DND-41 (cell line): ENCODE data around the gene AP1M2.

Source experiments
- ATAC-seq: fragments of 200-7000 bp; cut with Tn5 transposase; 3 replicates; pipeline ENCODE4 v1.9.1; 2021; ENCODE audit warnings: low read depth; ENCODE audit not compliant: insufficient read depth
- DNase-seq: peaks from one replicate; pipeline ENCODE4 v3.0.0-alpha.2; 2020
- H2AFZ ChIP-seq: 2 replicates; pipeline ENCODE4 v1.6.0; 2012; ENCODE audit warnings: low read depth, low read length
- H3K27ac ChIP-seq: 2 replicates; pipeline ENCODE4 v1.5.1; 2012; ENCODE audit warnings: low read length, inconsistent platforms
- H3K27me3 ChIP-seq: fragments of 200-600 bp; sonication (generic); 2 replicates; pipeline ENCODE4 v1.6.0; 2012; ENCODE audit warnings: low read length, mild to moderate bottlenecking, inconsistent platforms; ENCODE audit not compliant: insufficient read depth, poor library complexity
- H3K36me3 ChIP-seq: 2 replicates; pipeline ENCODE4 v1.5.1; 2012; ENCODE audit warnings: low read length, inconsistent platforms; ENCODE audit not compliant: insufficient read depth
- H3K4me1 ChIP-seq: 2 replicates; pipeline ENCODE4 v1.5.1; 2012; ENCODE audit warnings: mild to moderate bottlenecking, low read length; ENCODE audit not compliant: insufficient read depth
- H3K4me2 ChIP-seq: 2 replicates; pipeline ENCODE4 v1.6.0; 2012; ENCODE audit warnings: mild to moderate bottlenecking, moderate library complexity, low read length, inconsistent platforms; ENCODE audit not compliant: insufficient read depth
- H3K4me3 ChIP-seq, 2 experiments: fragments of 200-600 bp in 1 of 2; shearing (Covaris generic) in 1 of 2; 2 replicates each; pipeline ENCODE4 v1.5.1; 2012 to 2016; ENCODE audit warnings: inconsistent platforms in 2 of 2, low read length in 2 of 2, mild to moderate bottlenecking in 2 of 2, low read depth in 1 of 2, moderate library complexity in 1 of 2
- H3K79me2 ChIP-seq: 2 replicates; pipeline ENCODE4 v1.6.0; 2012; ENCODE audit warnings: low read length, inconsistent platforms; ENCODE audit not compliant: insufficient read depth
- H3K9ac ChIP-seq: 2 replicates; pipeline ENCODE4 v1.6.0; 2012; ENCODE audit warnings: low read depth, mild to moderate bottlenecking, inconsistent platforms, low read length, moderate library complexity
- H3K9me3 ChIP-seq: 2 replicates; pipeline ENCODE4 v1.5.1; 2012; ENCODE audit warnings: low read length, moderate library complexity, mild to moderate bottlenecking, inconsistent platforms; ENCODE audit not compliant: insufficient read depth, severe bottlenecking
- H4K20me1 ChIP-seq: 2 replicates; pipeline ENCODE4 v1.6.0; 2012; ENCODE audit warnings: low read length; ENCODE audit not compliant: insufficient read depth
- CTCF ChIP-seq: IDR thresholded peaks from 2 replicates; pipeline ENCODE4 v1.5.1; 2012; ENCODE audit warnings: borderline replicate concordance, low read length, moderate library complexity, mild to moderate bottlenecking; ENCODE audit not compliant: poor library complexity, severe bottlenecking; ENCODE audit errors: extremely low read depth
- EZH2 ChIP-seq: IDR thresholded peaks from 3 replicates; pipeline ENCODE4 v1.6.1; 2012; ENCODE audit warnings: borderline replicate concordance, low read depth, mild to moderate bottlenecking, moderate library complexity, low read length, inconsistent platforms; ENCODE audit not compliant: severe bottlenecking

Gene AP1M2

DNA sequence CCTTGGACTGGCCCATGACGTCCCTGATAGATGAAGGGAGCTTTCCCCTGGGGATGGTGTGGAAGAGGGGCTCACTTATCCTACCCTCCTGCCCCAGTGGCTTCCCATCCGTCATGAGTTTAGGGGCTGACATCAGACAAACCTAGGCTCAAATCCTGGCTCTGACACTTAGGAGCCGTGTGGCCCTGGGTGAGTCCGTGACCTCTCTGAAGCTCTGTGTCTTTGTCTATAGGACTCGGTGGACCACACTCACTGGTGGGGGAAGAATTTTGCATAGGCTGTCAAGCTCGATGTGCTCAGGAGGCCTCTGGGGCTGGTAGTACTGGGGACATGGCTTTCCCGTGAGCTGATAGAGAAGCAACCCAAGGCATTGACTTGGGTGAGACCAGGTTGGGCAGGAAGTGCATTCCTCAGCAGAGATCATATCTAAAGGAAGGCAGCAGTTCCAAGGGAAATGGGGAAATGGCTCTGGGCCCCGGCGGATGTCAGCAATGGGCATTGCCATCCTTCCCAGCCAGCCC lies 17.4 kb upstream of the AP1M2 start:
- Histone ChIP-seq H3K9me3 (no peaks in the 10 kb centered on the region), H3K4me3 (no peak overlapping the region), H3K79me2 (peaks cover 50% of the 10 kb centered on the region), H4K20me1 (peaks cover 13% of the 10 kb centered on the region), H3K9ac (peak overlapping the region; percentile 85; the same call in 1 of the 2 replicates), H2AFZ (no peak overlapping the region), H3K27ac (peak overlapping the region; percentile 85), H3K27me3 (no peaks in the 10 kb centered on the region), H3K4me2 (peak overlapping the region; percentile 14; the same call in 1 of the 2 replicates), H3K36me3 (peaks cover 3% of the 10 kb centered on the region; the same call in 1 of the 2 replicates), H3K4me1 (peaks cover 26% of the 10 kb centered on the region)
- ATAC-seq (no peak), DNase-seq (no peak)
- TF ChIP-seq CTCF (no peak), EZH2 (no peak)

DNA sequence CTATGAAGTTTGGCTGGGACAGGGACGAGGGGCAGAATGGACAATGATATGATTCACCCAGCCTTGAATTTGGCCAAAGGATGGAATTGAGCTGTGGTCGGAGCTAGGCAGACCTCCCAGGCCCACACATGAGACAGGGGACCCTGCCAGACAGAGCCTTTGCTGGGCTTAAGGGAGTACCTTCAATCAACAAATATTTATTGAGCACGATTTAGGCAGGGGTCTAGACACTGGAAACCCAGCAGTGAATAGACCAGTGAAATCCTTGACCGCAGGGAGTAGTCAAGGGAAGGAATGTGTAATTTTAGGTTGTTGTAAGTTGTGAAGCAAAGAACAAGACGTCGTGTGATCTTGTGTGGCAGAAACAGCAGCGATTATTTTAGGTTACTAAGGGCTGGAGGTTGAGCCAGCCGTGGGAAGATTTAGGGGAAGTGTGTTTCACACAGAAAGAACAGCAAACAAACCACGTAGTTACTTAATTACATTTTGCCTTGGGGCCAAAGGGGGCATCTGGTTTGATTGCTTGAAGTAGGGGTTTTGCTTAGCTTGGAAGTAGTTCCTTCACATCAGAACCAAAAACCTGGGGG lies 16.9 kb upstream of the AP1M2 start:
- ATAC-seq, result no peak
- Histone ChIP-seq H2AFZ (no peak overlapping the region), H3K9ac (peak overlapping the region; percentile 85), H3K36me3 (peaks cover 3% of the 10 kb centered on the region; the same call in 1 of the 2 replicates), H3K27ac (peak overlapping the region; percentile 85), H3K4me1 (peaks cover 26% of the 10 kb centered on the region), H4K20me1 (peaks cover 13% of the 10 kb centered on the region), H3K27me3 (no peaks in the 10 kb centered on the region), H3K4me3 (peak overlapping the region in 1 of 2 experiments; percentile 72; a peak in 2 of 4 replicates), H3K79me2 (peaks cover 48% of the 10 kb centered on the region), H3K9me3 (no peaks in the 10 kb centered on the region), H3K4me2 (peak overlapping the region; percentile 76)
- TF ChIP-seq CTCF, result no peak
- no peak for TF ChIP-seq EZH2
- peak; percentile 22 for DNase-seq

DNA sequence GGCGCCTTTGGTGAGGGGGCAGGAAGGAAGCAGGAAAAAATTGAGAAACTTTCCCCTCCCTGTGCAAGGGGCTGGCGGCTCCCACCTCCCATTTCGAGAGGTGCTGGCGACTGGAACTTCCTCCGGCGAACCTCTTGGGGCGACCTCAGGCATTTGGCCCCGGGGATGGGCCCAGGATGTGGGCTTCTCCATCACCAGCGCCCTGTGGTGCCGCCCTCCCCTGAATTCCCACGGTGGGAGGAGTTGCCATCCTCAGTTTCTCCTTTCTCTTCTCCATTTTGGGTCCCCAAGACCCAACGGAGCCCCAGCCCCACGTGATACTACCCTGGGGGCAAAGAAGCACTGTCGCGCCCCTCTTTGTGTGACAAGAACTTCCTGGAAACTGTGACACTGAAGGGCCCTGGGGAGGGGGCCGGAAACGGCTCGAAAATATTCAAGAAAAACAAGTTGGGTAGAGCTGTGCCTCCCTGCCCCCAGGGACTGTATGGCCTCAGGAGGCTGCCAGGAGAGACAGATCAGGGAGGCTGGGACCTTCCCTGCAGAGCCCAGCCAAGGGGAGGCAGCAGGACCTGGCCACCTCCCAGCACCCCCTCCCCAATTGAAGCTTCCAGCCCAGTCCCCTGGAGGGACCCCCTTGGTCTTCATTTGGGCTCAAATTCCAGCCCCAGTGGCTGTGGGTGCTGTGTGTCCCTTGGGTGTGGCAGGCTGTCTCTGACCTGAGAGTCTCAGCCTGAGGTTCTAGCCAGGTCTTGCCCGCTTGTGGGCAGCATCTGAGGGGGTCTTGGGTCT lies 16.2 kb upstream of the AP1M2 start:
- TF ChIP-seq CTCF (peak; percentile 26), EZH2 (no peak)
- ATAC-seq, result peak; percentile 79
- H3K4me1 ChIP-seq, result peaks cover 26% of the 10 kb centered on the region
- peak; percentile 89 for DNase-seq
- peaks cover 47% of the 10 kb centered on the region for H3K79me2 ChIP-seq
- H3K9me3 ChIP-seq, result no peaks in the 10 kb centered on the region
- H3K36me3 ChIP-seq, result peaks cover 3% of the 10 kb centered on the region; the same call in 1 of the 2 replicates
- peak overlapping the region; percentile 85 for H3K27ac ChIP-seq
- H2AFZ ChIP-seq, result peak overlapping the region; percentile 72
- H3K27me3 ChIP-seq, result no peaks in the 10 kb centered on the region
- peak overlapping the region; percentile 85 for H3K9ac ChIP-seq
- H4K20me1 ChIP-seq, result peaks cover 13% of the 10 kb centered on the region
- peak overlapping the region; percentile 55 to 72 for H3K4me3 ChIP-seq
- peak overlapping the region; percentile 76 for H3K4me2 ChIP-seq
